ENCODE measurements around the gene ARMC6.

The ARMC6 gene

GRCh38 chr19:19074196-19074882 is 40.9 kb downstream of the ARMC6 start:
- TF ChIP-seq TEAD4 (IDR thresholded peaks at IDR 0.05) (no peak), CREB1 (IDR thresholded peaks at IDR 0.05; ENCODE audit: low read depth) (no peak), CEBPB (IDR thresholded peaks at IDR 0.05) (no peak), USF1 (IDR thresholded peaks at IDR 0.05) (no peak), TCF12 (IDR thresholded peaks at IDR 0.05; ENCODE audit: low read depth) (no peak), YY1 (IDR thresholded peaks at IDR 0.05; ENCODE audit: low read depth) (no peak), RAD21 (IDR thresholded peaks at IDR 0.05; ENCODE audit: low read depth) (no peak), EP300 (IDR thresholded peaks at IDR 0.05; ENCODE audit: borderline replicate concordance) (no peak), REST (IDR thresholded peaks at IDR 0.05; ENCODE audit: low read depth) (no peak), TAF1 (IDR thresholded peaks at IDR 0.05; ENCODE audit: low read depth) (no peak)
- TF ChIP-seq, protein P1, sequence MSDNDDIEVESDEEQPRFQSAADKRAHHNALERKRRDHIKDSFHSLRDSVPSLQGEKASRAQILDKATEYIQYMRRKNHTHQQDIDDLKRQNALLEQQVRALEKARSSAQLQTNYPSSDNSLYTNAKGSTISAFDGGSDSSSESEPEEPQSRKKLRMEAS (IDR thresholded peaks at IDR 0.05), result no peak

DNA sequence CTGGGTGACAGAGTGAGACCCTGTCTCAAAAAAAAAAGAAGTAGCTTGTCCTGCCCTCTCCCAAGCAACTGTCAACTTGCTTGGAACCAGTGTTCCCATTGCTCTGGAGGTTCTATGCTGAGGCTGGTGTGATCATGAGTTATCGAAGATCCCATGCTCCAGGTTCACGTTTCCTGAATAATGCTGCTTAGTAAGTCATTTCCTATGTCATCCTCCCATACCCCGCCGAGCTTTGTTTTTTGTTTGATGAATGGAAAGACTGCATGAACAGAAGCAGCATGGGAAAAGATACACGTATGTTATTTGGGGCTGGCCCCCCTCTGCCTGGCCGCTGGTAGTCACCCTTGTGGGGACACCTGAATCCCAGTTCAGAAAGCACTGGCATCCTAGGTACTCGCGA is 41.7 kb downstream of the ARMC6 start:
- TF ChIP-seq YY1 (IDR thresholded peaks at IDR 0.05; ENCODE audit: low read depth) (no peak), TAF1 (IDR thresholded peaks at IDR 0.05; ENCODE audit: low read depth) (no peak), TEAD4 (IDR thresholded peaks at IDR 0.05) (no peak), CEBPB (IDR thresholded peaks at IDR 0.05) (no peak), USF1 (IDR thresholded peaks at IDR 0.05) (no peak), EGR1 (IDR thresholded peaks at IDR 0.05) (no peak), TCF12 (IDR thresholded peaks at IDR 0.05; ENCODE audit: low read depth) (no peak), NFIC (IDR thresholded peaks at IDR 0.05) (no peak), EP300 (IDR thresholded peaks at IDR 0.05; ENCODE audit: borderline replicate concordance) (no peak), CREB1 (IDR thresholded peaks at IDR 0.05; ENCODE audit: low read depth) (no peak)

DNA sequence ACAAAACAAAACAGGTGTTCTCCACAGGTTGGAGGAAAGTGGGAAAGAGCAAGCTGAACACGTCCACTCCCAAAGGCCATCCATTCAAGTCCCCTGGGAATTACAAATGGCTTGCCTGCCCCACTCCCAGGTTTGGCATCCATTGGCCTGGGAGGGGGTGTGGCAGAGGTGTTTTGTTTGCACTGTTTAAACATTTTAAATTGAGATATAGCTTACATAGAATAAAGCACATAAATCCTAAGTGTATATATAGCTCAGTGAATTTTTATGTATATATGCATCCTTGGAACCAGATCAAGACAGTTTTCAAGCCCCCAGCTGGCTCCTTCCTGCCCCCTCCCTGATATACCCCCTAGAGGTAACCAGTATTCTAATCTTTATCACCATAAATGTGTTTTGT is 43.1 kb downstream of the ARMC6 start:
- TF ChIP-seq YY1 (IDR thresholded peaks at IDR 0.05; ENCODE audit: low read depth) (no peak), CREB1 (IDR thresholded peaks at IDR 0.05; ENCODE audit: low read depth) (no peak), CEBPB (IDR thresholded peaks at IDR 0.05) (no peak), USF1 (IDR thresholded peaks at IDR 0.05) (no peak), NFIC (IDR thresholded peaks at IDR 0.05) (no peak), FOXM1 (IDR thresholded peaks at IDR 0.05; ENCODE audit: borderline replicate concordance, low read depth) (no peak), EP300 (IDR thresholded peaks at IDR 0.05; ENCODE audit: borderline replicate concordance) (no peak), ZBTB7A (IDR thresholded peaks at IDR 0.05; ENCODE audit: low read depth) (no peak)
- TF ChIP-seq, protein P1 (IDR thresholded peaks at IDR 0.05), result no peak

- TF ChIP-seq RAD21 (IDR thresholded peaks at IDR 0.05; ENCODE audit: low read depth), result no peak
- TF ChIP-seq FOXM1 (IDR thresholded peaks at IDR 0.05; ENCODE audit: borderline replicate concordance, low read depth), result no peak
- TF ChIP-seq CREB1 (IDR thresholded peaks at IDR 0.05; ENCODE audit: low read depth), result no peak
- no peak for TF ChIP-seq ZBTB7A (IDR thresholded peaks at IDR 0.05; ENCODE audit: low read depth)
- no peak for TF ChIP-seq EGR1 (IDR thresholded peaks at IDR 0.05)
- no peak for TF ChIP-seq TEAD4 (IDR thresholded peaks at IDR 0.05)
- TF ChIP-seq NFIC (IDR thresholded peaks at IDR 0.05), result no peak
- no peak for TF ChIP-seq TCF12 (IDR thresholded peaks at IDR 0.05; ENCODE audit: low read depth)
- TF ChIP-seq, protein P1 (IDR thresholded peaks at IDR 0.05), result no peak
- TF ChIP-seq YY1 (IDR thresholded peaks at IDR 0.05; ENCODE audit: low read depth), result no peak
- no peak for TF ChIP-seq USF1 (IDR thresholded peaks at IDR 0.05)
- TF ChIP-seq TAF1 (IDR thresholded peaks at IDR 0.05; ENCODE audit: low read depth), result no peak
- no peak for TF ChIP-seq CEBPB (IDR thresholded peaks at IDR 0.05)
- no peak for TF ChIP-seq EP300 (IDR thresholded peaks at IDR 0.05; ENCODE audit: borderline replicate concordance)
- TF ChIP-seq REST (IDR thresholded peaks at IDR 0.05; ENCODE audit: low read depth), result no peak
Measured at GRCh38 chr19:19077103-19077502, 43.7 kb downstream of the ARMC6 start.
